SH-SY5Y (cell line): ENCODE data around the gene FNDC5.

ENCODE experiments used
- GATA2 ChIP-seq: IDR thresholded peaks from 2 replicates; pipeline ENCODE4 v1.6.1; 2011; ENCODE audit warnings: mild to moderate bottlenecking, low read depth, low read length
- GATA3 ChIP-seq: IDR thresholded peaks from 2 replicates; pipeline ENCODE4 v1.6.1; 2011; ENCODE audit warnings: low read depth, mild to moderate bottlenecking, low read length, moderate library complexity

DNA sequence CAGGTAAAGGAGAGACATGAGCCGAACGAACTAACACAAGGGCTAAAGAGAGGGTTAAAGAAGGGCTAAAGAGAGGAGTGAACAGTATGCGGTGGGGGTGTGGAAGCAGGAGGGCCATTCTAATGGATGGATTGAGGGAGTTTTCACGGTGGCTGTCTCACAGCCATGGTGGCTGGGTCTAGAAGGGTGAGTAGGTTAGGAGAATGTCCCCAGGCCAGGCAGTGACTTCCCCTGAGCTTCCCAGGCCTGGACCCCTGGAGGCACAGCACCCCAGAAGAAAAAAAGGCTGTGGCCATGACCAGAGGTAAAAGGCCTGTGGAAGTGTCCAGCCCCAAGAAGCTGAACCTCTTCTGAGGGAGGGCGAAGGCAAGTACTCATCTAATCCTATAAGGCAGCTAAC is 3.6 kb downstream of the FNDC5 start:
- TF ChIP-seq GATA2 (no peak), GATA3 (no peak)
